ENCODE measurements around the gene CPNE1.

DNA sequence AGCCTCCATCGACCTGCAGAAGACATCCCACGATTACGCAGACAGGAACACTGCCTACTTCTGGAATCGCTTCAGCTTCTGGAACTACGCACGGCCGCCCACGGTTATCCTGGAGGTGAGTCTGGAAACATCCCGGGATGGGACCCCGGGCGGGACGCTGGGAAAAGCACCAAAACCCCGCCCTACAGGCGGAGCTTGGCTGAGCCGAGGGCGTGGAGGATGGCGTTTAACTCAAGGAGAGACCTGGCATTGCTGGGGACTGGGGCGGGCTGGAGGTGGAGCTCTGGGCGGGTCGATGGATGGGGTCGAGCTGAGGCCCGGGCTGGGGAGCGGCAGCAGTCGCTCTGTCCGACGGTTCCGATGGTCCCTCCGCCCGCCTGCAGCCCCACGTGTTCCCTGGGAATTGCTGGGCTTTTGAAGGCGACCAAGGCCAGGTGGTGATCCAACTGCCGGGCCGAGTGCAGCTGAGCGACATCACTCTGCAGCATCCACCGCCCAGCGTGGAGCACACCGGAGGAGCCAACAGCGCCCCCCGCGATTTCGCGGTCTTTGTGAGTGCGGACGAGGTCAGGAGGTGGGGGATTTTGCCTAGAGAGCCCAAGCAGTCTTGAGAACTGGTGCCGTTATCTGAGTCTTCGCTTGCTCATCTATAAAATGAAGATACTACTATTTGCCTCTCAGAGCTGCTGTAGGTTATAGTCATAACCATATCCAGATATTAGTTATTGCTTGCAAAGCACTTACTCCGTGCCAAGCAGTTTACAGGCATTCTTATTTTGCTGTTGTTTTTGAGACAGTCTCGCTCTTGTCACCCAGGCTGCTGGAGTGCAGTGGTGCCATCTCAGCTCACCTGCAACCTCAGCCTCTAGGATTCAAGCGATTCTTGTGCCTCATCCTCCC lies 45.3 kb downstream of the CPNE1 start:
- TF ChIP-seq, protein P1, sequence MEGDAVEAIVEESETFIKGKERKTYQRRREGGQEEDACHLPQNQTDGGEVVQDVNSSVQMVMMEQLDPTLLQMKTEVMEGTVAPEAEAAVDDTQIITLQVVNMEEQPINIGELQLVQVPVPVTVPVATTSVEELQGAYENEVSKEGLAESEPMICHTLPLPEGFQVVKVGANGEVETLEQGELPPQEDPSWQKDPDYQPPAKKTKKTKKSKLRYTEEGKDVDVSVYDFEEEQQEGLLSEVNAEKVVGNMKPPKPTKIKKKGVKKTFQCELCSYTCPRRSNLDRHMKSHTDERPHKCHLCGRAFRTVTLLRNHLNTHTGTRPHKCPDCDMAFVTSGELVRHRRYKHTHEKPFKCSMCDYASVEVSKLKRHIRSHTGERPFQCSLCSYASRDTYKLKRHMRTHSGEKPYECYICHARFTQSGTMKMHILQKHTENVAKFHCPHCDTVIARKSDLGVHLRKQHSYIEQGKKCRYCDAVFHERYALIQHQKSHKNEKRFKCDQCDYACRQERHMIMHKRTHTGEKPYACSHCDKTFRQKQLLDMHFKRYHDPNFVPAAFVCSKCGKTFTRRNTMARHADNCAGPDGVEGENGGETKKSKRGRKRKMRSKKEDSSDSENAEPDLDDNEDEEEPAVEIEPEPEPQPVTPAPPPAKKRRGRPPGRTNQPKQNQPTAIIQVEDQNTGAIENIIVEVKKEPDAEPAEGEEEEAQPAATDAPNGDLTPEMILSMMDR (IDR thresholded peaks at IDR 0.05): peak; percentile 69
- TF ChIP-seq ZFX (IDR thresholded peaks at IDR 0.05; ENCODE audit: borderline replicate concordance): no peak
